Body of pancreas (tissue), 4 donors: ENCODE measurements around the gene PITPNC1.

Experiments used
- POLR2A ChIP-seq, 3 donors: fragments of 450-650 bp; IDR thresholded peaks; one replicate each; pipeline ENCODE4 v1.6.1; 2016; ENCODE audit warnings: antibody characterized with exemption in 3 of 3, mild to moderate bottlenecking in 2 of 3
- TF ChIP-seq, protein P1 (sequence below), 7 experiments: fragments of 450-650 bp in 4 of 7; fragments of 200-600 bp in 3 of 7; sonication (generic) in 3 of 7; IDR thresholded peaks; one replicate each; pipeline ENCODE4 v1.5.1; 2016 to 2019; ENCODE audit warnings: antibody characterized with exemption in 7 of 7

DNA sequence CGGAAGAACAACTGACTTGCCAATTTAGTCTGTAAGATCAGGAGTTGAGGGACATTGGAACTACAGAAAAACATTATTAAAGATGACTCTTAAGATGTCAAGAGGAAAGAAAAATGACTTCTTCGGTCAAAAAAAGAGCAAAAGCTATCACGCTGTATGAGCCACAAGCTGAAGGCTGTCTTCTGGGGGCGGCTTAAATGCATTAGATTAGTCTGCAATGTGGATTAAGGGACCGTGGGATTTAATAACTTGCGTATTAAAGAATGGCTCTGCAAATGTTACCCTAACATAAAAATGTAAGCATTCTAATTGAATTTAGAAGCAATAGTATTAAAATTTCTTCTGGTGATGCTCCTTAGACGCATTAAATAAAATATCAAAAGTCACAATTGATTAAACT, 108.6 kb downstream of the PITPNC1 start:
- no peak for TF ChIP-seq POLR2A (IDR thresholded peaks at IDR 0.05)
- TF ChIP-seq, protein P1, sequence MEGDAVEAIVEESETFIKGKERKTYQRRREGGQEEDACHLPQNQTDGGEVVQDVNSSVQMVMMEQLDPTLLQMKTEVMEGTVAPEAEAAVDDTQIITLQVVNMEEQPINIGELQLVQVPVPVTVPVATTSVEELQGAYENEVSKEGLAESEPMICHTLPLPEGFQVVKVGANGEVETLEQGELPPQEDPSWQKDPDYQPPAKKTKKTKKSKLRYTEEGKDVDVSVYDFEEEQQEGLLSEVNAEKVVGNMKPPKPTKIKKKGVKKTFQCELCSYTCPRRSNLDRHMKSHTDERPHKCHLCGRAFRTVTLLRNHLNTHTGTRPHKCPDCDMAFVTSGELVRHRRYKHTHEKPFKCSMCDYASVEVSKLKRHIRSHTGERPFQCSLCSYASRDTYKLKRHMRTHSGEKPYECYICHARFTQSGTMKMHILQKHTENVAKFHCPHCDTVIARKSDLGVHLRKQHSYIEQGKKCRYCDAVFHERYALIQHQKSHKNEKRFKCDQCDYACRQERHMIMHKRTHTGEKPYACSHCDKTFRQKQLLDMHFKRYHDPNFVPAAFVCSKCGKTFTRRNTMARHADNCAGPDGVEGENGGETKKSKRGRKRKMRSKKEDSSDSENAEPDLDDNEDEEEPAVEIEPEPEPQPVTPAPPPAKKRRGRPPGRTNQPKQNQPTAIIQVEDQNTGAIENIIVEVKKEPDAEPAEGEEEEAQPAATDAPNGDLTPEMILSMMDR (IDR thresholded peaks at IDR 0.05): no peak
